ENCODE data around the gene RRP12.

RRP12 gene

GRCh38 chr10:97378933-97379921, 21.9 kb downstream of the RRP12 start:
- in situ Hi-C loops (cut with MboI; ENCODE audit: low pct_unique_long_range_greater_than_20kb, low sequenced_read_pairs), result no loop called here
- no peak for DNase-seq

GRCh38 chr10:97376413-97376812, 24.7 kb downstream of the RRP12 start:
- in situ Hi-C loops (cut with MboI; ENCODE audit: low pct_unique_long_range_greater_than_20kb, low sequenced_read_pairs), result no loop called here
- DNase-seq, result no peak

- in situ Hi-C loops (cut with MboI; ENCODE audit: low pct_unique_long_range_greater_than_20kb, low sequenced_read_pairs), result no loop called here
- no peak for DNase-seq
Measured at GRCh38 chr10:97373456-97373855, 27.7 kb downstream of the RRP12 start.

GRCh38 chr10:97372233-97372875, 28.8 kb downstream of the RRP12 start:
- in situ Hi-C loops (cut with MboI; ENCODE audit: low pct_unique_long_range_greater_than_20kb, low sequenced_read_pairs), result no loop called here
- DNase-seq, result no peak

GRCh38 chr10:97371696-97372095, 29.4 kb downstream of the RRP12 start:
- DNase-seq, result no peak
- in situ Hi-C loops (cut with MboI; ENCODE audit: low pct_unique_long_range_greater_than_20kb, low sequenced_read_pairs), result no loop called here

GRCh38 chr10:97367126-97367649, 34.0 kb downstream of the RRP12 start:
- in situ Hi-C loops (cut with MboI; ENCODE audit: low pct_unique_long_range_greater_than_20kb, low sequenced_read_pairs), result no loop called here
- DNase-seq, result no peak

GRCh38 chr10:97366572-97366971, 34.6 kb downstream of the RRP12 start:
- no peak for DNase-seq
- in situ Hi-C loops (cut with MboI; ENCODE audit: low pct_unique_long_range_greater_than_20kb, low sequenced_read_pairs), result no loop called here

- in situ Hi-C loops (cut with MboI; ENCODE audit: low pct_unique_long_range_greater_than_20kb, low sequenced_read_pairs), result no loop called here
- DNase-seq, result peak; percentile 95
Measured at GRCh38 chr10:97365761-97366351, 35.3 kb downstream of the RRP12 start.

GRCh38 chr10:97363071-97363470, 38.1 kb downstream of the RRP12 start:
- DNase-seq, result no peak
- in situ Hi-C loops (cut with MboI; ENCODE audit: low pct_unique_long_range_greater_than_20kb, low sequenced_read_pairs), result no loop called here

GRCh38 chr10:97362310-97363033, 38.7 kb downstream of the RRP12 start:
- in situ Hi-C loops (cut with MboI; ENCODE audit: low pct_unique_long_range_greater_than_20kb, low sequenced_read_pairs), result no loop called here
- no peak for DNase-seq

GRCh38 chr10:97361537-97361901, 39.6 kb downstream of the RRP12 start:
- in situ Hi-C loops (cut with MboI; ENCODE audit: low pct_unique_long_range_greater_than_20kb, low sequenced_read_pairs), result no loop called here
- no peak for DNase-seq

- no peak for DNase-seq
- in situ Hi-C loops (cut with MboI; ENCODE audit: low pct_unique_long_range_greater_than_20kb, low sequenced_read_pairs), result no loop called here
Measured at GRCh38 chr10:97360705-97361536, 40.2 kb downstream of the RRP12 start.

- no peak for DNase-seq
- in situ Hi-C loops (cut with MboI; ENCODE audit: low pct_unique_long_range_greater_than_20kb, low sequenced_read_pairs), result no loop called here
Measured at GRCh38 chr10:97358781-97359180, 42.4 kb downstream of the RRP12 start.

GRCh38 chr10:97358349-97358748, 42.8 kb downstream of the RRP12 start:
- in situ Hi-C loops (cut with MboI; ENCODE audit: low pct_unique_long_range_greater_than_20kb, low sequenced_read_pairs), result no loop called here
- no peak for DNase-seq

- in situ Hi-C loops (cut with MboI; ENCODE audit: low pct_unique_long_range_greater_than_20kb, low sequenced_read_pairs), result no loop called here
- no peak for DNase-seq
Measured at GRCh38 chr10:97356918-97357317, 44.2 kb downstream of the RRP12 start.

GRCh38 chr10:97356318-97356914, 44.7 kb downstream of the RRP12 start:
- in situ Hi-C loops (cut with MboI; ENCODE audit: low pct_unique_long_range_greater_than_20kb, low sequenced_read_pairs), result no loop called here

GRCh38 chr10:97355571-97355975, 45.6 kb downstream of the RRP12 start:
- in situ Hi-C loops (cut with MboI; ENCODE audit: low pct_unique_long_range_greater_than_20kb, low sequenced_read_pairs), result no loop called here
- DNase-seq, result peak; percentile 40

More at GRCh38 chr10:97356318-97356914, 44.7 kb downstream of the RRP12 start:
- DNase-seq, result no peak

GRCh38 chr10:97353945-97354344, 47.2 kb downstream of the RRP12 start:
- in situ Hi-C loops (cut with MboI; ENCODE audit: low pct_unique_long_range_greater_than_20kb, low sequenced_read_pairs), result no loop called here
- DNase-seq, result no peak
